GM12874 (cell line): ENCODE measurements around the gene SIRT5.

ENCODE experiments used
- CTCF ChIP-seq: IDR thresholded peaks from 2 replicates; pipeline ENCODE4 v1.5.1; 2011; ENCODE audit warnings: low read depth, mild to moderate bottlenecking, control low read depth, low read length, moderate library complexity; ENCODE audit not compliant: insufficient read depth

SIRT5 gene

DNA sequence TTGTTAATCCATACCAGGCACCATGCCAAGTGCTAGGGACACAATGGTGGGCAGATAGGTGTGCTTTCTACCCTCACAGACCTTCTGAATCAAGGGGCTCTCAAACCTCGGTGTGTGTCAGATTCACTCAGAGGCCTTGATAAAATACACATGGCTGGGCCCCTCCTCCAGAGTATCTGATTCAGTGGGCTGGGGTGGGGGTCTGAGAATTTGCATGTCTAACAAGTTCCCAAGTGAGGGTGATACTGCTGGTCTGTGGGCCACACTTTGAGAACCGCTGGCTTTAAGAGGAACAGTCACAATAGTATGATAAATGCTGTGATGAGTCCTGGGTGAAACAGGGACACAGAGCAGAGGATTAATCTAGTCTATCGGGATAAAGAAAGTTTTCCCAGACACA lies 35.8 kb upstream of the SIRT5 start:
- TF ChIP-seq CTCF: no peak

DNA sequence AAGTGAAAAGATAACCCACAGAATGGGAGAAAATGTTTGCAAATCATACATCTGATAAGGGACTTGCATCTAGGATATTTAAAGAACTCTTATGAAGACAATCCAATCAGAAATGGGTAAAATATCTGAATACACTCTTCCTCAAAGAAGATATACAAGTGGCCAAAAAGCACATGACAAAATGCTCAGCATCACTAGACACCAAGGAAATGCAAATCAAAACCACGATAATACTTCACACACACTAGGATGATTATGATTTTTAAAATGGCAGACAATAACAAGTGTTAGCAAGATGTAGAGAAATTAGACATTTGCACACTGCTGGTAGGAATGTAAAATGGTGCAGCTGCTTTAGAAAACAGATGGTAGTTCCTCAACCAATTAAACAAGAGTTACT lies 34.8 kb upstream of the SIRT5 start:
- TF ChIP-seq CTCF: no peak

DNA sequence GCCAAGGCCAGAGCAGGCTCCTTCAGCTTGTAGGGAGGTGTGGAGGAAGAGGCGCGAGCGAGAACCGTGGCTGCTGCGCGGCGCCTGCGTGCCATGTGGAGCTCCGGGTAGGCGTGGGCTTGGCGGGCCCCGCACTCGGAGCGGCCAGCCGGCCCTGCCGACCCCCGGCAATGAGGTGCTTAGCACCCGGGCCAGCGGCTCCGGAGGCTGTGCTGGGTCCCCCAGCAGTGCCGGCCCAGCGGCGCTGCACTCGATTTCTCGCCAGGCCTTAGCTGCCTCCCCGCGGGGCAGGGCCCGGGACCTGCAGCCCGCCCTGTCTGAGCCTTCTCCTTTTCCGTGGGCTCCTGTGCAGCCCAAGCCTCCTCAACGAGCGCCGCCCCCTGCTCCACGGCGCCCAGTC lies 32.9 kb upstream of the SIRT5 start:
- TF ChIP-seq CTCF: no peak

- no peak for TF ChIP-seq CTCF
Observed at GRCh38 chr6:13544454-13545186, 29.8 kb upstream of the SIRT5 start.

DNA sequence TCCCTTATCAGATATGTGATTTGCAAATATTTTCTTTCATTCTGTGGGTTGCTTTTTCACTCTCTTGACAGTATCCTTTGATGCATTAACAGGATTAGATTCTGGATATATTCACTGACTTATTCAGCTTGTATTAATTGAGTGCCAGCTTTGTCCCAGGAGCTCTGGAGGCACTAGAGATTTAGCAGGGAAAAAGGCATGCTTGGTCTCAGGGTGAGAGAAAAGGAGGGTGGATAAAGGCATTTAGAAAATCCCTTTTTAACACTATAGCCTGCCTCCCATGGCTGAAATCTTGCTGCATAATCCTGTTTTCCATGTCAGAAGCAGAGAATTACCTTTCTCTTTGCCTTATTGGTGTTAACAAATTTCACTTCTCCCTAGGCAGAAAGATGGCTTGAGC lies 28.5 kb upstream of the SIRT5 start:
- TF ChIP-seq CTCF: no peak

DNA sequence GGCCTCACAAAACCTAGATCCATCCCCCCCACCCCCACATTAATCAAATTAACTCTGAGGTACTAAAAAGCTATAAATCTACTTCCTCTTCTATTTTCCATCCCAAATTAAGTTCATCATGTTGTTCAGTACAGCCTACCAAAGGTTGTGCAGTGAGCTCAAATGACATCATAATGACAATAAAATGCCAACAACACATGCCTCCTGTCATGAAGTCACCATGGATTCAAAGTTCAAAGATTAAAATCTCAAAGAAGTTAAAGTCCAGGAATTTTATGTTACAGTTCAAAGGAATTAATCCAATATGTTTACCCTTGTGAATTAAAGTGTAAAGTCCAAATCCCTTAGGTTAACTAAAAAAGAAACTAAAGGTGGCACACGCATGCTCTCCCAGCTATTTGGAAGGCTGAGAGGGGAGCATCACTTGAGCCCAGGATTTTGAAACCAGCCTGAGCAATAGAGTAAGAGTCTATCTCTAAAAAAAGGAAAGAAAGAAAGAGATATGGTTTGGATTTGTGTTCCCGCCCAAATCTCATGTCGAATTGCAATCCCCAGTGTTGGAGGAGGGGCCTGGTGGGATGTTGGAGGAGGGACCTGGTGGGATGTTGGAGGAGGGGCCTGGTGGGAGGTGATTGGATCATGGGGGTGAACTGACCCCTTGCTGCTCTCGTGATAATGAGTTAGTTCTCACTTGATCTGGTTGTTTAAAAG lies 25.7 kb upstream of the SIRT5 start:
- TF ChIP-seq CTCF: no peak

DNA sequence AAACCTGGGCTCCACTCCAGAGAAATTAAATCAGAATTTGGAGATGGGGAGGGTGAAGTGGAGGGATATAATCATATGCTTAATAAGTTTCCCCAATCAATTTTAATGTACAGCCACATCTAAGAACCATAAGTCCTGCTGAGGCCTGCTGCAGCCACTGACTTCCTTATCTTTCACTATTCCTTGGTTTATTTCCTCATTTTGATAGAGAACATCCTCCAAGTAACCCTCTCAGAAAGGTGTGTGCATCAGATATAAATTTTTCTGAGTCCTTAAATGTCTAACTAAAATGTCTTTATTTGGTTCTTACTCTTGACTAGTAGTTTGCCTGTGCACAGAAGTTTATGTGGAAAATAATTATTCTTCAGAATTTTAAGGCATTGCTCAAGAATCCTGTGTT lies 23.7 kb upstream of the SIRT5 start:
- no peak for TF ChIP-seq CTCF
